HEK293 (cell line): ENCODE results near the gene LETM1.

Experiments used
- CTCF ChIA-PET: fragments of 350-600 bp; formaldehyde crosslinking; extraction: SDS; loops from one replicate; lab custom pipeline; 2021; ENCODE audit warnings: antibody characterized with exemption; lab: Yijun Ruan, JAX
- POLR2A ChIA-PET: fragments of 300-600 bp; formaldehyde crosslinking; extraction: SDS; loops from one replicate; lab custom pipeline; 2020; ENCODE audit warnings: antibody characterized with exemption, inconsistent platforms; lab: Yijun Ruan, JAX
- H3K27ac ChIP-seq: fragments of 200-500 bp; sonication (Bioruptor generic); 2 replicates; pipeline ENCODE4 v1.5.1; 2014; ENCODE audit warnings: low read depth, low read length, control low read depth, inconsistent platforms; ENCODE audit errors: extremely low read depth
- H3K36me3 ChIP-seq, 2 experiments: fragments of 200-500 bp in 1 of 2; sonication (Bioruptor generic) in 1 of 2; 1 replicate in 1 of 2; 2 replicates in 1 of 2; pipeline ENCODE4 v1.5.1; 2014 to 2017; ENCODE audit warnings: inconsistent platforms in 2 of 2, low read length in 2 of 2; ENCODE audit not compliant: control insufficient read depth in 2 of 2, insufficient read depth in 1 of 2
- H3K4me1 ChIP-seq: fragments of 200-500 bp; sonication (Bioruptor generic); 2 replicates; pipeline ENCODE4 v1.5.1; 2014; ENCODE audit warnings: mild to moderate bottlenecking, low read length, inconsistent platforms; ENCODE audit not compliant: control insufficient read depth, insufficient read depth
- H3K4me3 ChIP-seq: 2 replicates; pipeline ENCODE4 v1.5.1; 2011; ENCODE audit warnings: low read depth, mild to moderate bottlenecking, control low read depth, low read length, moderate library complexity
- H3K9me3 ChIP-seq: fragments of 200-500 bp; sonication (Bioruptor generic); 2 replicates; pipeline ENCODE4 v1.5.1; 2014; ENCODE audit warnings: low read depth, low read length, inconsistent platforms; ENCODE audit not compliant: control insufficient read depth, insufficient read depth
- ATF2 ChIP-seq: fragments of 450-650 bp; formaldehyde crosslinking; IDR thresholded peaks from 2 replicates; pipeline ENCODE4 v1.5.1; 2016; ENCODE audit warnings: missing biosample characterization, missing genetic modification characterization, low read depth
- BCL6B ChIP-seq: fragments of 450-650 bp; formaldehyde crosslinking; IDR thresholded peaks from 2 replicates; pipeline ENCODE4 v1.5.1; 2017; ENCODE audit warnings: missing biosample characterization, missing genetic modification characterization
- PRDM10 ChIP-seq: fragments of 450-650 bp; formaldehyde crosslinking; IDR thresholded peaks from 2 replicates; pipeline ENCODE4 v1.5.1; 2016; ENCODE audit warnings: missing biosample characterization, missing genetic modification characterization
- YY1 ChIP-seq: fragments of 450-650 bp; formaldehyde crosslinking; IDR thresholded peaks from 2 replicates; pipeline ENCODE4 v1.5.1; 2018; ENCODE audit warnings: missing biosample characterization, missing genetic modification characterization
- ZNF121 ChIP-seq: fragments of 450-650 bp; formaldehyde crosslinking; IDR thresholded peaks from 2 replicates; pipeline ENCODE4 v1.5.1; 2016; ENCODE audit warnings: missing biosample characterization, missing genetic modification characterization
- ZNF169 ChIP-seq: fragments of 450-650 bp; formaldehyde crosslinking; IDR thresholded peaks from 2 replicates; pipeline ENCODE4 v1.5.1; 2016; ENCODE audit warnings: missing biosample characterization, missing genetic modification characterization
- ZNF184 ChIP-seq: fragments of 450-650 bp; IDR thresholded peaks from 2 replicates; pipeline ENCODE4 v1.5.1; 2018; ENCODE audit warnings: missing biosample characterization, mild to moderate bottlenecking, missing genetic modification characterization
- ZNF202 ChIP-seq: fragments of 450-650 bp; formaldehyde crosslinking; IDR thresholded peaks from 2 replicates; pipeline ENCODE4 v1.5.1; 2016; ENCODE audit warnings: missing biosample characterization, missing genetic modification characterization, borderline replicate concordance
- ZNF311 ChIP-seq: fragments of 450-650 bp; formaldehyde crosslinking; IDR thresholded peaks from 2 replicates; pipeline ENCODE4 v1.5.1; 2017; ENCODE audit warnings: missing biosample characterization, missing genetic modification characterization, borderline replicate concordance
- ZNF394 ChIP-seq: fragments of 450-650 bp; formaldehyde crosslinking; IDR thresholded peaks from 2 replicates; pipeline ENCODE4 v1.5.1; 2016; ENCODE audit warnings: missing biosample characterization, missing genetic modification characterization, mild to moderate bottlenecking, moderate library complexity, borderline replicate concordance
- ZNF621 ChIP-seq: fragments of 450-650 bp; formaldehyde crosslinking; IDR thresholded peaks from 2 replicates; pipeline ENCODE4 v1.5.1; 2017; ENCODE audit warnings: missing biosample characterization, missing genetic modification characterization
- ZNF664 ChIP-seq: fragments of 450-650 bp; formaldehyde crosslinking; IDR thresholded peaks from 2 replicates; pipeline ENCODE4 v1.5.1; 2016; ENCODE audit warnings: missing biosample characterization, missing genetic modification characterization
- TF ChIP-seq, protein P1 (sequence below): fragments of 450-650 bp; formaldehyde crosslinking; IDR thresholded peaks from 2 replicates; pipeline ENCODE4 v1.5.1; 2016; ENCODE audit warnings: missing biosample characterization, missing genetic modification characterization
- TF ChIP-seq, protein P2 (sequence below): fragments of 450-650 bp; formaldehyde crosslinking; IDR thresholded peaks from 2 replicates; pipeline ENCODE4 v1.5.1; 2016; ENCODE audit warnings: missing biosample characterization, missing genetic modification characterization
- TF ChIP-seq, protein P3 (sequence below): fragments of 450-650 bp; formaldehyde crosslinking; IDR thresholded peaks from 2 replicates; pipeline ENCODE4 v1.5.1; 2016; ENCODE audit warnings: missing biosample characterization, missing genetic modification characterization

Gene LETM1

DNA sequence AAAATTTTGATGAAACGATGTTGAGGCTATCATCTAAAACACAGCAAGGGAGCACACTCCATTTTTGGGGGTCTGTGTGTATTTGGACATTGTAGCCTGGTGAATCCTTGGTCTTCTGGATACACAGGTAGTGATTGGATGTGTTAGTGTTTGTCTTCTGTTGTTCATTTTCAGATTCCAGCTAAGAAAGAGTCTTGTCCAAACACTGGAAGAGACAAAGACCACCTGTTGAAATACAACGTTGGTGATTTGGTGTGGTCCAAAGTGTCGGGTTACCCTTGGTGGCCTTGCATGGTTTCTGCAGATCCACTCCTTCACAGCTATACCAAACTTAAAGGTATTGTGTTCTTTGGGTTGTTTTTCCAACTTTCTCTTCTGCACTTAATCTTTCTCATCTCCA is 48.1 kb upstream of the LETM1 start (continued):
- TF ChIP-seq PRDM10 (tag by site-specific recombination), result peak; percentile 57
- TF ChIP-seq, protein P1, sequence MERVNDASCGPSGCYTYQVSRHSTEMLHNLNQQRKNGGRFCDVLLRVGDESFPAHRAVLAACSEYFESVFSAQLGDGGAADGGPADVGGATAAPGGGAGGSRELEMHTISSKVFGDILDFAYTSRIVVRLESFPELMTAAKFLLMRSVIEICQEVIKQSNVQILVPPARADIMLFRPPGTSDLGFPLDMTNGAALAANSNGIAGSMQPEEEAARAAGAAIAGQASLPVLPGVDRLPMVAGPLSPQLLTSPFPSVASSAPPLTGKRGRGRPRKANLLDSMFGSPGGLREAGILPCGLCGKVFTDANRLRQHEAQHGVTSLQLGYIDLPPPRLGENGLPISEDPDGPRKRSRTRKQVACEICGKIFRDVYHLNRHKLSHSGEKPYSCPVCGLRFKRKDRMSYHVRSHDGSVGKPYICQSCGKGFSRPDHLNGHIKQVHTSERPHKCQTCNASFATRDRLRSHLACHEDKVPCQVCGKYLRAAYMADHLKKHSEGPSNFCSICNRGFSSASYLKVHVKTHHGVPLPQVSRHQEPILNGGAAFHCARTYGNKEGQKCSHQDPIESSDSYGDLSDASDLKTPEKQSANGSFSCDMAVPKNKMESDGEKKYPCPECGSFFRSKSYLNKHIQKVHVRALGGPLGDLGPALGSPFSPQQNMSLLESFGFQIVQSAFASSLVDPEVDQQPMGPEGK, result no peak

DNA sequence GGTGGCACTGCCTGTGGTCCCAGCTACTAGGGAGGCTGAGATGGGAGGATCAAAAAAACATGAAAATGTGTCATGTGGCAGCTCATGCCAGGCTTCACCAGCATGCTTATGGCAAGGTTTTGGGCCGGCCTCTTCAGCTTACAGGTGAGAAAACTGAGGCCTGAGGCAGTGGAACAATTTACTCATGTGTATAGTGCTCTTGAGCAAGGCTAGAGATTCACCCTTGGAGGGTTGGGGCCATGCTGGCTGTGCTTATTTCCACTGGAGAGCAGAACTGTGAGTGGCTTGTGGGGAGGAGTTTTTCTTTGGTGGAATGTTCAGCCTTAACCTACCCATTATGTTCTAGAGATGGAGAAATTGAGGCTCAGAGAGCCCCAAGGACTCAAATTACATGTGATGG is 47.1 kb upstream of the LETM1 start:
- TF ChIP-seq ZNF394 (tag by site-specific recombination) (no peak), BCL6B (no peak), ZNF664 (tag by site-specific recombination) (no peak)
- TF ChIP-seq, all 188 proteins: peak for 0
- Histone ChIP-seq H3K9me3 (no peaks in the 10 kb centered on the region), H3K27ac (no peak overlapping the region), H3K4me1 (0 out of 2 replicates have a peak, but pooled peaks cover 3% of the 10 kb centered on the region), H3K4me3 (no peak overlapping the region), H3K36me3 (peaks cover 0 to 80% of the 10 kb centered on the region in 2 experiments; a peak in 2 of 3 replicates)
- ChIA-PET POLR2A (no interaction called here), CTCF (no interaction called here)

- Histone ChIP-seq H3K9me3 (no peaks in the 10 kb centered on the region), H3K4me1 (0 out of 2 replicates have a peak, but pooled peaks cover 3% of the 10 kb centered on the region), H3K27ac (no peak overlapping the region), H3K4me3 (no peak overlapping the region), H3K36me3 (peaks cover 0 to 72% of the 10 kb centered on the region in 2 experiments; a peak in 2 of 3 replicates)
- CTCF ChIA-PET, result interaction anchor here (0.6 to 1.0 kb wide), 2 partner anchors 9 to 93 kb away, joined by 3 read pairs; no protein-coding TSS in a partner anchor
- TF ChIP-seq ATF2 (tag by site-specific recombination) (no peak), ZNF121 (tag by site-specific recombination) (peak; percentile 64), ZNF621 (tag by site-specific recombination) (no peak)
- POLR2A ChIA-PET, result no interaction called here
Measured at GRCh38 chr4:1902243-1902642, 46.3 kb upstream of the LETM1 start.

DNA sequence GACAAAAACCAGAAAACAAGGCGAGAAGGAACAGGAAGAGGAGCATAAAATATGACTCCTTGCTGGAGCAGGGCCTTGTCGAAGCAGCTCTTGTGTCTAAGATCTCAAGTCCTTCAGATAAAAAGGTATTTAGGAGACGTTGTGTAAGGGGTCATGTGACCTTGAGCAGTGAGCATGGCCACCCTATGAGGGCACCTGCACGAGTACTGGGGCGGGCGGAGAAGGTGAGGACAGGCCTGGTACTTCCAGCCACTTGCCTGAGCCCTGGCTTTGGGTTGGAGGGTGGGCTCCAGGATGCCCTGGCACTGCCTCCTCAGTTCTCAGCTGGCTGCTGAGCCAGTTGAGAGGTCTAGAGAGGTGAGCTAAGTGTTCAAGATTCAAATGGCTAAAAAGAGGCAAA is 45.2 kb upstream of the LETM1 start:
- H3K36me3 ChIP-seq, result peaks cover 0 to 64% of the 10 kb centered on the region in 2 experiments; a peak in 2 of 3 replicates
- H3K9me3 ChIP-seq, result no peaks in the 10 kb centered on the region
- H3K4me1 ChIP-seq, result 0 out of 2 replicates have a peak, but pooled peaks cover 3% of the 10 kb centered on the region
- CTCF ChIA-PET, result interaction anchor here (0.6 to 2.3 kb wide), 5 partner anchors 11 to 175 kb away, joined by 3 to 9 read pairs (median 3); no protein-coding TSS in a partner anchor
- H3K27ac ChIP-seq, result 0 out of 2 replicates have a peak overlapping the region, but pooled peaks have one; percentile 18
- POLR2A ChIA-PET, result no interaction called here
- no peak overlapping the region for H3K4me3 ChIP-seq
- TF ChIP-seq YY1 (no peak), ZNF202 (tag by site-specific recombination) (no peak), ZNF184 (tag by site-specific recombination) (no peak), ZNF311 (tag by site-specific recombination) (no peak), ZNF169 (tag by site-specific recombination) (no peak)
- TF ChIP-seq, protein P2, sequence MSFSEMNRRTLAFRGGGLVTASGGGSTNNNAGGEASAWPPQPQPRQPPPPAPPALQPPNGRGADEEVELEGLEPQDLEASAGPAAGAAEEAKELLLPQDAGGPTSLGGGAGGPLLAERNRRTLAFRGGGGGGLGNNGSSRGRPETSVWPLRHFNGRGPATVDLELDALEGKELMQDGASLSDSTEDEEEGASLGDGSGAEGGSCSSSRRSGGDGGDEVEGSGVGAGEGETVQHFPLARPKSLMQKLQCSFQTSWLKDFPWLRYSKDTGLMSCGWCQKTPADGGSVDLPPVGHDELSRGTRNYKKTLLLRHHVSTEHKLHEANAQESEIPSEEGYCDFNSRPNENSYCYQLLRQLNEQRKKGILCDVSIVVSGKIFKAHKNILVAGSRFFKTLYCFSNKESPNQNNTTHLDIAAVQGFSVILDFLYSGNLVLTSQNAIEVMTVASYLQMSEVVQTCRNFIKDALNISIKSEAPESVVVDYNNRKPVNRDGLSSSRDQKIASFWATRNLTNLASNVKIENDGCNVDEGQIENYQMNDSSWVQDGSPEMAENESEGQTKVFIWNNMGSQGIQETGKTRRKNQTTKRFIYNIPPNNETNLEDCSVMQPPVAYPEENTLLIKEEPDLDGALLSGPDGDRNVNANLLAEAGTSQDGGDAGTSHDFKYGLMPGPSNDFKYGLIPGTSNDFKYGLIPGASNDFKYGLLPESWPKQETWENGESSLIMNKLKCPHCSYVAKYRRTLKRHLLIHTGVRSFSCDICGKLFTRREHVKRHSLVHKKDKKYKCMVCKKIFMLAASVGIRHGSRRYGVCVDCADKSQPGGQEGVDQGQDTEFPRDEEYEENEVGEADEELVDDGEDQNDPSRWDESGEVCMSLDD, result no peak
- TF ChIP-seq, protein P3, sequence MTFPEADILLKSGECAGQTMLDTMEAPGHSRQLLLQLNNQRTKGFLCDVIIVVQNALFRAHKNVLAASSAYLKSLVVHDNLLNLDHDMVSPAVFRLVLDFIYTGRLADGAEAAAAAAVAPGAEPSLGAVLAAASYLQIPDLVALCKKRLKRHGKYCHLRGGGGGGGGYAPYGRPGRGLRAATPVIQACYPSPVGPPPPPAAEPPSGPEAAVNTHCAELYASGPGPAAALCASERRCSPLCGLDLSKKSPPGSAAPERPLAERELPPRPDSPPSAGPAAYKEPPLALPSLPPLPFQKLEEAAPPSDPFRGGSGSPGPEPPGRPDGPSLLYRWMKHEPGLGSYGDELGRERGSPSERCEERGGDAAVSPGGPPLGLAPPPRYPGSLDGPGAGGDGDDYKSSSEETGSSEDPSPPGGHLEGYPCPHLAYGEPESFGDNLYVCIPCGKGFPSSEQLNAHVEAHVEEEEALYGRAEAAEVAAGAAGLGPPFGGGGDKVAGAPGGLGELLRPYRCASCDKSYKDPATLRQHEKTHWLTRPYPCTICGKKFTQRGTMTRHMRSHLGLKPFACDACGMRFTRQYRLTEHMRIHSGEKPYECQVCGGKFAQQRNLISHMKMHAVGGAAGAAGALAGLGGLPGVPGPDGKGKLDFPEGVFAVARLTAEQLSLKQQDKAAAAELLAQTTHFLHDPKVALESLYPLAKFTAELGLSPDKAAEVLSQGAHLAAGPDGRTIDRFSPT (tag by site-specific recombination), result no peak
